Measurements from ENCODE around the gene CNGB1. TPM values are rescaled to one million over a fixed set of nuclear protein-coding genes. Genes with fewer than 3 reads are reported as not detected.
"Not testable (repeated sequence)": the region's sequence is repeated elsewhere in the genome, so short reads cannot be mapped to it uniquely, and the experiment has no call there.

Gene CNGB1
- total RNA-seq, 1 experiment from 2014 or later = not detected

DNA sequence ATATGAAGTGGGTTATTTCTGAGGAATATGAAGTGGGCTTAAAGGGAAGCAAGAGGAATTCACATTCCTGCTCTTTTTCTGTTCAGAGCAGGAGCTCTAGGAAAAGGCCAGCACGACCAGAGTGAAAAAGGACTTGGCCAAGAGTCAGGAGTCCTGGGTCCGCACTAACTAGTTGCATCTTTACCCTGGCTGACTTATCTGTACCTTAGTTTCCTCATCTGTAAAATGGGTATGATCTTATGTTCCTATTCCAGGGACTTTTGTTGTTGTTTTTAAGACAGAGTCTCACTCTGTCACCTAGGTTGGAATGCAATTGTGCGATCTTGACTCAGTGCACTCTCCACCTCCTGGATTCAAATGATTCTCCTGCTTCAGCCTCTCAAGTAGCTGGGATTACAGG is 52.5 kb downstream of the CNGB1 start (continued):
- TF ChIP-seq, protein P1, sequence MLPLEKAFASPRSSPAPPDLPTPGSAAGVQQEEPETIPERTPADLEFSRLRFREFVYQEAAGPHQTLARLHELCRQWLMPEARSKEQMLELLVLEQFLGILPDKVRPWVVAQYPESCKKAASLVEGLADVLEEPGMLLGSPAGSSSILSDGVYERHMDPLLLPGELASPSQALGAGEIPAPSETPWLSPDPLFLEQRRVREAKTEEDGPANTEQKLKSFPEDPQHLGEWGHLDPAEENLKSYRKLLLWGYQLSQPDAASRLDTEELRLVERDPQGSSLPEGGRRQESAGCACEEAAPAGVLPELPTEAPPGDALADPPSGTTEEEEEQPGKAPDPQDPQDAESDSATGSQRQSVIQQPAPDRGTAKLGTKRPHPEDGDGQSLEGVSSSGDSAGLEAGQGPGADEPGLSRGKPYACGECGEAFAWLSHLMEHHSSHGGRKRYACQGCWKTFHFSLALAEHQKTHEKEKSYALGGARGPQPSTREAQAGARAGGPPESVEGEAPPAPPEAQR (CRISPR knock-in tag; IDR thresholded peaks at IDR 0.05) = no peak
- no peak for TF ChIP-seq RORB (CRISPR knock-in tag; IDR thresholded peaks at IDR 0.05)
- no peak for TF ChIP-seq ZNF121 (CRISPR knock-in tag; IDR thresholded peaks at IDR 0.05)
- TF ChIP-seq, protein P2, sequence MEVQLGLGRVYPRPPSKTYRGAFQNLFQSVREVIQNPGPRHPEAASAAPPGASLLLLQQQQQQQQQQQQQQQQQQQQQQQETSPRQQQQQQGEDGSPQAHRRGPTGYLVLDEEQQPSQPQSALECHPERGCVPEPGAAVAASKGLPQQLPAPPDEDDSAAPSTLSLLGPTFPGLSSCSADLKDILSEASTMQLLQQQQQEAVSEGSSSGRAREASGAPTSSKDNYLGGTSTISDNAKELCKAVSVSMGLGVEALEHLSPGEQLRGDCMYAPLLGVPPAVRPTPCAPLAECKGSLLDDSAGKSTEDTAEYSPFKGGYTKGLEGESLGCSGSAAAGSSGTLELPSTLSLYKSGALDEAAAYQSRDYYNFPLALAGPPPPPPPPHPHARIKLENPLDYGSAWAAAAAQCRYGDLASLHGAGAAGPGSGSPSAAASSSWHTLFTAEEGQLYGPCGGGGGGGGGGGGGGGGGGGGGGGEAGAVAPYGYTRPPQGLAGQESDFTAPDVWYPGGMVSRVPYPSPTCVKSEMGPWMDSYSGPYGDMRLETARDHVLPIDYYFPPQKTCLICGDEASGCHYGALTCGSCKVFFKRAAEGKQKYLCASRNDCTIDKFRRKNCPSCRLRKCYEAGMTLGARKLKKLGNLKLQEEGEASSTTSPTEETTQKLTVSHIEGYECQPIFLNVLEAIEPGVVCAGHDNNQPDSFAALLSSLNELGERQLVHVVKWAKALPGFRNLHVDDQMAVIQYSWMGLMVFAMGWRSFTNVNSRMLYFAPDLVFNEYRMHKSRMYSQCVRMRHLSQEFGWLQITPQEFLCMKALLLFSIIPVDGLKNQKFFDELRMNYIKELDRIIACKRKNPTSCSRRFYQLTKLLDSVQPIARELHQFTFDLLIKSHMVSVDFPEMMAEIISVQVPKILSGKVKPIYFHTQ (CRISPR knock-in tag; IDR thresholded peaks at IDR 0.05) = no peak
- TF ChIP-seq ERG (CRISPR knock-in tag; IDR thresholded peaks at IDR 0.05) = no peak
- no peak for TF ChIP-seq USF2 (CRISPR knock-in tag; IDR thresholded peaks at IDR 0.05)
- no peak for TF ChIP-seq ESRRA (CRISPR knock-in tag; IDR thresholded peaks at IDR 0.05; ENCODE audit: borderline replicate concordance)
- no peak for TF ChIP-seq ZNF232 (CRISPR knock-in tag; IDR thresholded peaks at IDR 0.05)

DNA sequence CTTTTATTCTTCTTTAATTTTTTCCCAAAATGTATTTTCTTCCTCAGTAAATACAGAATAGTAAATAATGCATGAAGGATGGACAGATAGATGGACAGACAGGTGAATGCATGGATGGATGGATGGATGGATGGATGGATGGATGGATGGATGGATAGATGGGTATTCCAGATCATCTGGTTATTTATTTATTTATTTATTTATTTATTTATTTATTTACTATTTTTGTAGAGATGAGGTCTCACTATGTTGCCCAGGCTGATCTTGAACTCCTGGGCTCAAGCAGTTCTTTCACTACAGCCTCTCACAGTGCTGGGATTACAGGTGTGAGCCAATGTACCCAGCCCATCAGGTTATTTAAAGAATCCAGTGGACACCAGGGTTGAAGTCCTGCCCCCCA is 53.0 kb downstream of the CNGB1 start:
- H3K4me1 Mint-ChIP-seq; ATAC-seq; DNase-seq (ENCODE audit: low spot score); POLR2A ChIA-PET; H3K27ac Mint-ChIP-seq; H3K36me3 Mint-ChIP-seq; H3K9me3 Mint-ChIP-seq; H3K27me3 Mint-ChIP-seq (ENCODE audit: low read depth); H3K4me3 Mint-ChIP-seq; CTCF ChIA-PET: not testable (repeated sequence)

DNA sequence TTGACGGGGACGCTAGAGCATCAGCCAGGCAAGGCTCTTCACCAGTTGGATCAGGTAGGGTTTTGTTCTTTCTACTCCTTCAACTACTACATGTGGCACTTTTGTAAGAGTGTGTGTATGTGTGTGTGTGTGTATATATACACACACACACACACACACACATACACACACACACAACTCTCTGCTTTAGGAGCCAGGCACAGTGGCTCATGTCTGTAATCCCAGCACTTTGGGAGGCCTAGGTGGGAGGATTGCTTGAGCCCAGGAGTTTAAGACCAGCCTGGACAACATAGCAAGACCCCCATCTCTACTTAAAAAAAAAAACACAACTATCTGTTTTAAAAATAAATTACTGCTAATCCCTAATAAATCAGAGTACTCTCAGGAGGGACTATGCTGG is 53.4 kb downstream of the CNGB1 start:
- H3K4me3 Mint-ChIP-seq; ATAC-seq; H3K9me3 Mint-ChIP-seq; H3K27ac Mint-ChIP-seq; H3K36me3 Mint-ChIP-seq; DNase-seq (ENCODE audit: low spot score); H3K4me1 Mint-ChIP-seq; H3K27me3 Mint-ChIP-seq (ENCODE audit: low read depth); CTCF ChIA-PET; POLR2A ChIA-PET: not testable (repeated sequence)

- H3K27me3 Mint-ChIP-seq (ENCODE audit: low read depth) = no peaks in the 10 kb centered on the region
- ChIA-PET POLR2A (no interaction called here), CTCF (interaction anchor here (1.1 to 2.5 kb wide), 2 partner anchors 11 to 44 kb away, joined by 3 to 11 read pairs; no protein-coding TSS in a partner anchor)
- ATAC-seq (no peak), DNase-seq (ENCODE audit: low spot score) (no peak)
- no peak overlapping the region for H3K27ac Mint-ChIP-seq
- TF ChIP-seq RORB (CRISPR knock-in tag; IDR thresholded peaks at IDR 0.05) = no peak
- H3K4me1 Mint-ChIP-seq = peaks cover 9% of the 10 kb centered on the region
- no peaks in the 10 kb centered on the region for H3K36me3 Mint-ChIP-seq
- H3K9me3 Mint-ChIP-seq = 0 out of 2 replicates have a peak, but pooled peaks cover 5% of the 10 kb centered on the region
- H3K4me3 Mint-ChIP-seq = no peak overlapping the region
These were observed 54.0 kb downstream of the CNGB1 start for GRCh38 chr16:57916735-57917438.

GRCh38 chr16:57915811-57916488 is 55.0 kb downstream of the CNGB1 start:
- CTCF ChIA-PET = interaction anchor here (1.1 to 2.5 kb wide), 2 partner anchors 10 to 43 kb away, joined by 3 to 11 read pairs; no protein-coding TSS in a partner anchor
- DNase-seq (ENCODE audit: low spot score) (no peak), ATAC-seq (no peak)
- peaks cover 14% of the 10 kb centered on the region for H3K4me1 Mint-ChIP-seq
- H3K4me3 Mint-ChIP-seq = no peak overlapping the region
- no peaks in the 10 kb centered on the region for H3K36me3 Mint-ChIP-seq
- H3K27ac Mint-ChIP-seq = no peak overlapping the region
- H3K9me3 Mint-ChIP-seq = 0 out of 2 replicates have a peak, but pooled peaks cover 5% of the 10 kb centered on the region
- POLR2A ChIA-PET = no interaction called here
- no peaks in the 10 kb centered on the region; the same call in 1 of the 2 replicates for H3K27me3 Mint-ChIP-seq (ENCODE audit: low read depth)
- TF ChIP-seq NR1H2 (CRISPR knock-in tag; IDR thresholded peaks at IDR 0.05) (no peak), ELF4 (CRISPR knock-in tag; IDR thresholded peaks at IDR 0.05; ENCODE audit: low read depth) (no peak), PRDM15 (CRISPR knock-in tag; IDR thresholded peaks at IDR 0.05) (no peak), ZNF512 (CRISPR knock-in tag; IDR thresholded peaks at IDR 0.05; ENCODE audit: borderline replicate concordance) (no peak)

All from WTC11 (cell line).